Osteocyte (in vitro differentiated cells): ENCODE results near the gene C1orf87. TPM values are rescaled to one million over a fixed set of nuclear protein-coding genes. Genes with fewer than 3 reads are reported as not detected.

Source experiments
- DNase-seq: peaks from one replicate; pipeline ENCODE4 v3.0.0; 2021; ENCODE audit warnings: mixed read lengths; ENCODE audit not compliant: unreplicated experiment; ENCODE audit errors: extremely low spot score
- H3K27ac Mint-ChIP-seq: one replicate; pipeline ENCODE4 v1.8.0; 2021; ENCODE audit warnings: mild to moderate bottlenecking, mixed read lengths; ENCODE audit not compliant: unreplicated experiment
- H3K27me3 Mint-ChIP-seq: one replicate; pipeline ENCODE4 v1.8.0; 2021; ENCODE audit warnings: mixed read lengths; ENCODE audit not compliant: unreplicated experiment
- H3K36me3 Mint-ChIP-seq: one replicate; pipeline ENCODE4 v1.8.0; 2021; ENCODE audit warnings: mixed read lengths; ENCODE audit not compliant: unreplicated experiment
- H3K4me1 Mint-ChIP-seq: one replicate; pipeline ENCODE4 v1.8.0; 2021; ENCODE audit warnings: mixed read lengths; ENCODE audit not compliant: unreplicated experiment
- H3K4me3 Mint-ChIP-seq: one replicate; pipeline ENCODE4 v1.8.0; 2021; ENCODE audit warnings: mild to moderate bottlenecking, moderate library complexity, mixed read lengths; ENCODE audit not compliant: unreplicated experiment
- H3K9me3 Mint-ChIP-seq: one replicate; pipeline ENCODE4 v1.8.0; 2021; ENCODE audit warnings: mixed read lengths; ENCODE audit not compliant: unreplicated experiment
- CTCF ChIP-seq: fragments of 200-600 bp; sonication (generic); IDR thresholded peaks from 2 replicates; pipeline ENCODE4 v1.5.0; 2021; ENCODE audit warnings: antibody characterized with exemption, mild to moderate bottlenecking, moderate library complexity
- total RNA-seq: library from RNA; stranded (reverse); gene quantifications from 2 replicates; pipeline ENCODE4 v1.2.1, GENCODE V29; 2021

C1orf87 gene
- total RNA-seq, 1 donor from 2014 or later: 0.94 TPM

GRCh38 chr1:60087681-60088080, 14.1 kb upstream of the C1orf87 start:
- no peak for DNase-seq
- Mint-ChIP-seq H3K4me1 (peaks cover 3% of the 10 kb centered on the region), H3K9me3 (no peaks in the 10 kb centered on the region), H3K27ac (no peak overlapping the region), H3K27me3 (no peaks in the 10 kb centered on the region), H3K4me3 (no peak overlapping the region), H3K36me3 (no peaks in the 10 kb centered on the region)
- no peak for TF ChIP-seq CTCF

GRCh38 chr1:60078182-60078581, 4.6 kb upstream of the C1orf87 start:
- peak overlapping the region; percentile 61 for H3K27ac Mint-ChIP-seq
- no peak for DNase-seq
- TF ChIP-seq CTCF: no peak

GRCh38 chr1:60071296-60071695, 2.3 kb downstream of the C1orf87 start:
- Mint-ChIP-seq H3K4me1 (peaks cover 26% of the 10 kb centered on the region), H3K27me3 (peaks cover 12% of the 10 kb centered on the region), H3K4me3 (no peak overlapping the region), H3K27ac (no peak overlapping the region), H3K9me3 (no peaks in the 10 kb centered on the region), H3K36me3 (peaks cover 2% of the 10 kb centered on the region)
- no peak for TF ChIP-seq CTCF
- no peak for DNase-seq

More at GRCh38 chr1:60078182-60078581, 4.6 kb upstream of the C1orf87 start:
- Mint-ChIP-seq H3K9me3 (no peaks in the 10 kb centered on the region), H3K4me3 (no peak overlapping the region), H3K27me3 (peaks cover 9% of the 10 kb centered on the region), H3K36me3 (no peaks in the 10 kb centered on the region), H3K4me1 (peaks cover 12% of the 10 kb centered on the region)

- peaks cover 2% of the 10 kb centered on the region for H3K36me3 Mint-ChIP-seq
- H3K27me3 Mint-ChIP-seq: peaks cover 3% of the 10 kb centered on the region
- H3K4me3 Mint-ChIP-seq: no peak overlapping the region
- no peak overlapping the region for H3K27ac Mint-ChIP-seq
- no peak for TF ChIP-seq CTCF
- no peak for DNase-seq
- H3K4me1 Mint-ChIP-seq: peaks cover 26% of the 10 kb centered on the region
- H3K9me3 Mint-ChIP-seq: no peaks in the 10 kb centered on the region
Measured at GRCh38 chr1:60069691-60070090, 3.9 kb downstream of the C1orf87 start.

GRCh38 chr1:60068393-60069045, 5.1 kb downstream of the C1orf87 start:
- Mint-ChIP-seq H3K36me3 (peaks cover 2% of the 10 kb centered on the region), H3K4me3 (no peak overlapping the region), H3K27ac (peak overlapping the region; percentile 84), H3K9me3 (no peaks in the 10 kb centered on the region), H3K27me3 (peaks cover 3% of the 10 kb centered on the region), H3K4me1 (peaks cover 24% of the 10 kb centered on the region)
- TF ChIP-seq CTCF: no peak
- DNase-seq: no peak
